HG02884 (cell line): Measurements from ENCODE around the gene ABHD16A.

Experiments used
- ATAC-seq: cut with Tn5 transposase; IDR thresholded peaks from one replicate; pipeline ENCODE4 v1.9.1; 2021; ENCODE audit warnings: mild to moderate bottlenecking, moderate library complexity; ENCODE audit not compliant: unreplicated experiment

ABHD16A gene

GRCh38 chr6:31642798-31643570, 60.1 kb downstream of the ABHD16A start:
- no peak for ATAC-seq

GRCh38 chr6:31641370-31641769, 61.8 kb downstream of the ABHD16A start:
- ATAC-seq = no peak

- ATAC-seq = no peak
These were observed 62.5 kb downstream of the ABHD16A start for GRCh38 chr6:31640612-31641011.

- ATAC-seq = no peak
These were observed 63.7 kb downstream of the ABHD16A start for GRCh38 chr6:31639449-31639861.

- ATAC-seq = no peak
These were observed 64.1 kb downstream of the ABHD16A start for GRCh38 chr6:31639043-31639442.
